B cell (primary cell): Measurements from ENCODE around the gene PANK4. TPM values are rescaled to one million over a fixed set of nuclear protein-coding genes. Genes with fewer than 3 reads are reported as not detected.

ENCODE experiments used
- ATAC-seq: fragments of 200-7000 bp; cut with Tn5 transposase; one replicate; pipeline ENCODE4 v1.10.0; 2021; ENCODE audit warnings: low read depth, mild to moderate bottlenecking, moderate number of reproducible peaks, moderate library complexity
- CTCF ChIA-PET: fragments of 350-600 bp; sonication (Branson Sonifier 250); formaldehyde crosslinking; loops from one replicate; lab custom pipeline; 2021; ENCODE audit warnings: antibody characterized with exemption, inconsistent platforms; lab: Charles Lee
- POLR2A ChIA-PET: fragments of 350-600 bp; sonication (Branson Sonifier 250); formaldehyde crosslinking; loops from one replicate; lab custom pipeline; 2021; ENCODE audit warnings: antibody characterized with exemption; lab: Charles Lee
- DNase-seq: peaks from one replicate; pipeline ENCODE4 v3.0.0; 2013
- H2AFZ ChIP-seq: 2 replicates; pipeline ENCODE4 v1.6.1; 2012; ENCODE audit warnings: mild to moderate bottlenecking, low read depth, low read length; ENCODE audit not compliant: insufficient read depth, poor library complexity, severe bottlenecking
- H3K27ac ChIP-seq, 2 donors: 1 replicate in 1 of 2; 2 replicates in 1 of 2; pipeline ENCODE4 v1.5.1; 2012 to 2013; ENCODE audit warnings: low read length in 2 of 2, mild to moderate bottlenecking in 2 of 2, moderate library complexity in 1 of 2
- H3K27me3 ChIP-seq, 4 experiments: fragments of 200-600 bp in 1 of 4; sonication (generic) in 1 of 4; replicated peaks in 1 of 4; 1 replicate in 2 of 4; 2 replicates in 2 of 4; pipeline versions ENCODE4 v1.6.1 to v1.7.0; 2013 to 2016; ENCODE audit warnings: low read length in 3 of 4, mild to moderate bottlenecking in 2 of 4, mixed read lengths in 1 of 4, moderate library complexity in 1 of 4; ENCODE audit not compliant: insufficient read depth in 4 of 4, control insufficient read depth in 3 of 4; ENCODE audit errors: control extremely low read depth in 1 of 4
- H3K36me3 ChIP-seq, 2 experiments: replicated peaks in 1 of 2; 1 replicate in 1 of 2; 2 replicates in 1 of 2; pipeline versions ENCODE4 v1.6.1 to v1.7.1; 2013; ENCODE audit warnings: low read length in 1 of 2; ENCODE audit not compliant: insufficient read depth in 2 of 2, control insufficient read depth in 1 of 2; ENCODE audit errors: control extremely low read depth in 1 of 2, extremely low read depth in 1 of 2
- H3K4me1 ChIP-seq, 2 donors: fragments of 200-600 bp in 1 of 2; sonication (generic) in 1 of 2; 1 replicate in 1 of 2; 2 replicates in 1 of 2; pipeline versions ENCODE4 v1.5.1 to v1.6.1; 2013 to 2017; ENCODE audit warnings: low read length in 2 of 2; ENCODE audit not compliant: control insufficient read depth in 2 of 2, insufficient read depth in 2 of 2
- H3K4me2 ChIP-seq: replicated peaks from 2 replicates; pipeline ENCODE3; 2012; ENCODE audit warnings: mild to moderate bottlenecking, low read depth, low read length; ENCODE audit not compliant: poor library complexity, severe bottlenecking
- H3K4me3 ChIP-seq, 5 experiments: fragments of 200-600 bp in 1 of 5; sonication (generic) in 1 of 5; 1 replicate in 3 of 5; 2 replicates in 2 of 5; pipeline versions ENCODE4 v1.5.1 to v1.7.0; 2011 to 2016; ENCODE audit warnings: low read length in 4 of 5, mild to moderate bottlenecking in 4 of 5, low read depth in 2 of 5, control low read depth in 1 of 5, moderate library complexity in 1 of 5; ENCODE audit not compliant: insufficient read depth in 1 of 5; ENCODE audit errors: control extremely low read depth in 1 of 5, extremely low read depth in 1 of 5
- H3K79me2 ChIP-seq: fragments of 200-600 bp; sonication (generic); one replicate; pipeline ENCODE4 v1.6.0; 2016; ENCODE audit warnings: low read length; ENCODE audit not compliant: control insufficient read depth, insufficient read depth
- H3K9ac ChIP-seq: fragments of 200-600 bp; sonication (generic); 2 replicates; pipeline ENCODE4 v1.6.1; 2017; ENCODE audit warnings: mild to moderate bottlenecking, low read length, moderate library complexity
- H3K9me3 ChIP-seq, 3 donors: one replicate each; pipeline versions ENCODE4 v1.6.1 to v1.7.1; 2013; ENCODE audit warnings: low read length in 2 of 3; ENCODE audit not compliant: control insufficient read depth in 2 of 3, insufficient read depth in 1 of 3; ENCODE audit errors: control extremely low read depth in 1 of 3
- H4K20me1 ChIP-seq: 2 replicates; pipeline ENCODE4 v1.6.0; 2012; ENCODE audit warnings: mild to moderate bottlenecking, low read length; ENCODE audit not compliant: insufficient read depth, control insufficient read depth, poor library complexity, severe bottlenecking
- H3K27ac Mint-ChIP-seq: one replicate; pipeline ENCODE4 v1.8.0; 2021; ENCODE audit warnings: mixed read lengths
- H3K27me3 Mint-ChIP-seq: one replicate; pipeline ENCODE4 v1.8.0; 2021; ENCODE audit warnings: mixed read lengths
- H3K4me1 Mint-ChIP-seq: one replicate; pipeline ENCODE4 v1.8.0; 2021; ENCODE audit warnings: mixed read lengths
- H3K4me3 Mint-ChIP-seq: one replicate; pipeline ENCODE4 v1.8.0; 2021; ENCODE audit warnings: mixed read lengths
- H3K9me3 Mint-ChIP-seq: one replicate; pipeline ENCODE4 v1.8.0; 2022; ENCODE audit warnings: mixed read lengths; ENCODE audit not compliant: insufficient read depth
- EZH2 ChIP-seq: IDR thresholded peaks from 2 replicates; pipeline ENCODE4 v1.6.1; 2012; ENCODE audit warnings: borderline replicate concordance, low read depth, mild to moderate bottlenecking, moderate library complexity, low read length; ENCODE audit not compliant: insufficient read depth, poor library complexity, severe bottlenecking
- WGBS: methylation state at CpG from one replicate; pipeline ENCODE4 v1.1.5; 2013; ENCODE audit warnings: missing lambda C conversion rate; ENCODE audit not compliant: insufficient coverage; 5-methylcytosine and 5-hydroxymethylcytosine counted together
- intact Hi-C: fragments of 100-400 bp; cut with micrococcal nuclease; formaldehyde crosslinking; loops from one replicate; pipeline ENCODE4 v1.10.0; 2022
- polyA plus RNA-seq: library from polyadenylated mRNA; depleted of rRNA; stranded (reverse); fragments of >200 nt; gene quantifications from 2 replicates; pipeline ENCODE4 v1.2.3, GENCODE V29; 2012
- total RNA-seq, 2 donors: library from RNA; stranded (reverse); fragments of 120-200 nt in 1 of 2; gene quantifications; 1 replicate in 1 of 2; 2 replicates in 1 of 2; pipeline versions ENCODE4 v1.2.3 to v1.2.4, GENCODE V29; 2013 to 2022
- TF ChIP-seq, protein P1 (sequence below): fragments of 200-600 bp; IDR thresholded peaks from one replicate; pipeline ENCODE4 v1.8.0; 2022; ENCODE audit warnings: antibody characterized with exemption, mild to moderate bottlenecking

The PANK4 gene
- total and polyA plus RNA-seq, 2 donors (not counting 1 experiment from before 2014, with no cell fraction given) = 38.0 to 80.5 TPM

DNA sequence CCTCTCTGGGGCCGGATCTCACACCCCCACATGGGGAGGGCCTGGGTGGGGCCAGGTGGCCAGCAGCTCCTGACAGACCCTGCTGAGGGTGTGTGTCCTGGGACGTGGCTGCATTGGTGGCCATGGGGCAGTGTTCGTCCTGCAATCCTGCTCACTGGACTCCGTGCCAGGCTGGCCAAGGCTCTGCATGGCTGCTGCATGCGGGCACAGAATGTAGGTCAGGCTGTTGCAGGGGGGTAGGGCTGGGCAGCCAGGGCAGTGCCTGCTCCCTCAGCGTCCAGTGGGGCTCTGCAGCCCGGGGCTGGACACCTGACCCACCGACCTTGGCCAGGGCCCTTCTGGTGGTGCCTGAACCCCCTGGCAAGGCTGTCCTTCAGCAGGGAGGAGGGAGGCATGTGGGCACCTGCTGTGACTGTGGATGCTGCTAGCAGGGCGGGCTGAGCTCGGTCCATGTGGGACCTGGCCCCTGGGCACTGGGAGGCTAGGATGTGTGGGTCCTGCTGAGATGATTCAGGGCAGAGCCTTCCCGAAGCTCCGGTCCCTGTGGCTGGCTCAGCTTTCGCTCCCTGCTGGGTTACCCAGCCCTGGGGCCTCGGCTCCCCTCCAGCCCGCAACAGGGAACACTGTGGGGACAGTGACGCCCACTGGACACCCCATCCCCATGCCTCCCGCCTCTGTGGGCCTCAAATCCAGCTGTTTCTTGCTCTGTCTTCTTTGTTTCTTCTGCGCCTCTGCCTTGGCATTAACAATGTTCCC, 65.2 kb downstream of the PANK4 start:
- POLR2A ChIA-PET = no interaction called here
- H2AFZ ChIP-seq = no peak overlapping the region
- Mint-ChIP-seq H3K27ac (no peak overlapping the region), H3K9me3 (no peaks in the 10 kb centered on the region), H3K4me1 (no peaks in the 10 kb centered on the region), H3K4me3 (no peak overlapping the region), H3K27me3 (no peaks in the 10 kb centered on the region)
- H3K4me2 ChIP-seq = no peak overlapping the region
- 78% methylated on average over 17 of the region's 18 CpGs for WGBS
- CTCF ChIA-PET = no interaction called here
- H3K9me3 ChIP-seq = no peaks in the 10 kb centered on the region
- intact Hi-C loops = no loop called here
- DNase-seq = no peak
- H4K20me1 ChIP-seq = no peaks in the 10 kb centered on the region
- no peaks in the 10 kb centered on the region for H3K79me2 ChIP-seq
- H3K4me3 ChIP-seq = no peak overlapping the region
- no peak for TF ChIP-seq EZH2
- TF ChIP-seq, protein P1, sequence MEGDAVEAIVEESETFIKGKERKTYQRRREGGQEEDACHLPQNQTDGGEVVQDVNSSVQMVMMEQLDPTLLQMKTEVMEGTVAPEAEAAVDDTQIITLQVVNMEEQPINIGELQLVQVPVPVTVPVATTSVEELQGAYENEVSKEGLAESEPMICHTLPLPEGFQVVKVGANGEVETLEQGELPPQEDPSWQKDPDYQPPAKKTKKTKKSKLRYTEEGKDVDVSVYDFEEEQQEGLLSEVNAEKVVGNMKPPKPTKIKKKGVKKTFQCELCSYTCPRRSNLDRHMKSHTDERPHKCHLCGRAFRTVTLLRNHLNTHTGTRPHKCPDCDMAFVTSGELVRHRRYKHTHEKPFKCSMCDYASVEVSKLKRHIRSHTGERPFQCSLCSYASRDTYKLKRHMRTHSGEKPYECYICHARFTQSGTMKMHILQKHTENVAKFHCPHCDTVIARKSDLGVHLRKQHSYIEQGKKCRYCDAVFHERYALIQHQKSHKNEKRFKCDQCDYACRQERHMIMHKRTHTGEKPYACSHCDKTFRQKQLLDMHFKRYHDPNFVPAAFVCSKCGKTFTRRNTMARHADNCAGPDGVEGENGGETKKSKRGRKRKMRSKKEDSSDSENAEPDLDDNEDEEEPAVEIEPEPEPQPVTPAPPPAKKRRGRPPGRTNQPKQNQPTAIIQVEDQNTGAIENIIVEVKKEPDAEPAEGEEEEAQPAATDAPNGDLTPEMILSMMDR = no peak
- H3K9ac ChIP-seq = no peak overlapping the region
- H3K36me3 ChIP-seq = no peaks in the 10 kb centered on the region
- no peak for ATAC-seq
- peaks cover 0 to 3% of the 10 kb centered on the region in 2 donors for H3K4me1 ChIP-seq
- H3K27ac ChIP-seq = no peak overlapping the region
- H3K27me3 ChIP-seq = peaks cover 0 to 16% (median 0%) of the 10 kb centered on the region in 4 experiments

DNA sequence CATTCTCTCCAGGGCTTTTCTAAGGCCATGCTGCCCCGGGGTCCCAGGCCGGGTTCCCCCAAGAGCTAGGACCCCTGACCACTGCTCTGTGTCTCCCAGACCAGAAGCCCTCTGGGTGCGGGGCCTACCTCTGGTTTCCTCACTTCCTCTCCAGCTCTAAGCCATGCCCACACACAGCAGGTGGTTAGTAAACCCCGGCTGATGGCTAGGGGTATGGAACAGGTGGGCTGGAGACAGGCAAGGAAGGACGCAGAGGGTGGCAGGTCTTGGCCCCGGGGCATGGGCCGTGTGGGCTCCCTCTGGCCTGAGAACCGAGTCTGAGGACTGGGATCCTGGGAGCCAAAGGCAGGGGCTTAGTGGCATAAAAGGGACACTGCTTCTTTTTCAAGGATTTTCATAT, 66.2 kb downstream of the PANK4 start:
- H3K9me3 Mint-ChIP-seq = no peaks in the 10 kb centered on the region
- peaks cover 0 to 7% (median 0%) of the 10 kb centered on the region in 4 experiments for H3K27me3 ChIP-seq
- H3K27ac Mint-ChIP-seq = no peak overlapping the region
- POLR2A ChIA-PET = no interaction called here
- H3K4me3 ChIP-seq = no peak overlapping the region
- H3K9me3 ChIP-seq = no peaks in the 10 kb centered on the region
- no peak overlapping the region for H2AFZ ChIP-seq
- CTCF ChIA-PET = no interaction called here
- no peak for TF ChIP-seq EZH2
- TF ChIP-seq, protein P1 = no peak
- no peaks in the 10 kb centered on the region for H3K4me1 Mint-ChIP-seq
- H4K20me1 ChIP-seq = no peaks in the 10 kb centered on the region
- H3K36me3 ChIP-seq = no peaks in the 10 kb centered on the region
- no peaks in the 10 kb centered on the region for H3K79me2 ChIP-seq
- intact Hi-C loops = no loop called here
- no peak overlapping the region for H3K9ac ChIP-seq
- 54% methylated on average over 8 of the region's 8 CpGs for WGBS
- ATAC-seq (no peak), DNase-seq (no peak)
- no peaks in the 10 kb centered on the region for H3K4me1 ChIP-seq
- no peak overlapping the region for H3K4me2 ChIP-seq
- no peak overlapping the region for H3K27ac ChIP-seq
- H3K4me3 Mint-ChIP-seq = no peak overlapping the region
- H3K27me3 Mint-ChIP-seq = peaks cover 4% of the 10 kb centered on the region
